ENCODE measurements around the gene FMO5.

DNA sequence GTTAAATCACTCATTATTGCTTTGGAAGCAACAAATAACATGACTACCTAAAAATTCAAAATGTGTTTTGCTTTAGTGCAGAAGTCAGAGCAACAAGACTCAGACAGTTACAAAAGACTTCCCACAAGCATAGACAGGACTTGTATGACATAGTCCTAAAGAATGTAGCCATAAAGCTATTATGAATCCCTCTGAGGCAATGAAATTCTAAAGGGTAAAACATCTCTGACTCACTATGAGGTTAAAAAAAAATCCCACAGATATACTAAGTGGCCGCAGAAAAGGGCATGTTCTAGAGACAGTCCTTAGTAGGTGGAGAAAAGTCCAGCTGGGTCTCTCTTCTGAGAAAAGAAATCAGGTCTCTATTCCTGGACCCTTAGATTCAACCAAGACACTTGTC lies 57.8 kb downstream of the FMO5 start:
- no peak for TF ChIP-seq CTCF (IDR thresholded peaks at IDR 0.05)
- no peak for TF ChIP-seq POLR2A (IDR thresholded peaks at IDR 0.05)

All from adrenal gland (tissue), 5 donors.